ENCODE data around the gene FBXO41. TPM values are rescaled to one million over a fixed set of nuclear protein-coding genes. Genes with fewer than 3 reads are reported as not detected.
"Not testable (repeated sequence)": the region's sequence is repeated elsewhere in the genome, so short reads cannot be mapped to it uniquely, and the experiment has no call there.

Gene FBXO41
- total RNA-seq, 1 donor from 2014 or later, result 14.0 TPM

DNA sequence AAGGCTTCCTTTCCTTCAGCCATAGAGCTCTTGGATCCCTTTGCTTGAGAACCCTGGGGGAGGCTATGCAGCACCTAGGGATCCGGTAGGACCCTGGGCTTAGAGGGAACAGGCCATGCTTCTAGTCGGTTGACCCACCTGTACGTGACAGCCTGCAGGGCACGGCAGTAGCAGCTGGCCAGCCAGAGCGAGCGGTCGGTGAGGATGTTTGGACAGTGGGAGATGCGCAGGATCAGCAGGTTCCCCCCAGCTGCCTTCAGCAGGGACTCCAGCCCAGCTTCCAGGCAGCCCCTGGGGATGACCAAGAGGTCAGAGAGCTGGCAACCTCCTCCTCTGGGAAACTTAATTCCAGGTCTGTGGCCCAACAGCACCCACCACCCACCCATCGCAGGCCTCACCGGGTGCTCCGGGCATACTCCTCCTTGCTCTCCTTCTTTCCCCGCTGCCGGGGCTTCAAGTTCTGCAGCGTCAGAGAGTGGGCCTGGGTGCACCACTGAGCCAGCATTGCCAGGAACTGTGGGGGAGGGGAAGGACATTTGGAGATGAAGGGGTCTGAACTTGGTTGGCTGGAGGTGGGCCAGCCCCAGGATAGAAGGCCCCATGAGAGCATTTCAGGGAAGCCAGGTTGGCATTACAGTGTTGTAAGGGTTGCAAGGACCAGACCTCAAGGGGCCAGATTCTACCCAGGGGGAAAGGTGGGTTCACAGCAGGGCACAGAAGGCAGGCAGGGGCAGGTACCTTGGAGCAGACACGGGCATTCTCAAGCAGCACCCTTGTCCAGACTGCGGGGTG is 20.5 kb downstream of the FBXO41 start:
- Mint-ChIP-seq H3K27ac (ENCODE audit: unreplicated experiment) (no peak overlapping the region), H3K4me3 (ENCODE audit: unreplicated experiment) (no peak overlapping the region), H3K36me3 (ENCODE audit: unreplicated experiment) (peaks cover 9% of the 10 kb centered on the region), H3K9me3 (ENCODE audit: unreplicated experiment) (peaks cover 3% of the 10 kb centered on the region), H3K4me1 (ENCODE audit: low read depth, unreplicated experiment) (no peaks in the 10 kb centered on the region), H3K27me3 (ENCODE audit: unreplicated experiment) (peaks cover 21% of the 10 kb centered on the region)
- no peak for DNase-seq
- TF ChIP-seq, protein P1, sequence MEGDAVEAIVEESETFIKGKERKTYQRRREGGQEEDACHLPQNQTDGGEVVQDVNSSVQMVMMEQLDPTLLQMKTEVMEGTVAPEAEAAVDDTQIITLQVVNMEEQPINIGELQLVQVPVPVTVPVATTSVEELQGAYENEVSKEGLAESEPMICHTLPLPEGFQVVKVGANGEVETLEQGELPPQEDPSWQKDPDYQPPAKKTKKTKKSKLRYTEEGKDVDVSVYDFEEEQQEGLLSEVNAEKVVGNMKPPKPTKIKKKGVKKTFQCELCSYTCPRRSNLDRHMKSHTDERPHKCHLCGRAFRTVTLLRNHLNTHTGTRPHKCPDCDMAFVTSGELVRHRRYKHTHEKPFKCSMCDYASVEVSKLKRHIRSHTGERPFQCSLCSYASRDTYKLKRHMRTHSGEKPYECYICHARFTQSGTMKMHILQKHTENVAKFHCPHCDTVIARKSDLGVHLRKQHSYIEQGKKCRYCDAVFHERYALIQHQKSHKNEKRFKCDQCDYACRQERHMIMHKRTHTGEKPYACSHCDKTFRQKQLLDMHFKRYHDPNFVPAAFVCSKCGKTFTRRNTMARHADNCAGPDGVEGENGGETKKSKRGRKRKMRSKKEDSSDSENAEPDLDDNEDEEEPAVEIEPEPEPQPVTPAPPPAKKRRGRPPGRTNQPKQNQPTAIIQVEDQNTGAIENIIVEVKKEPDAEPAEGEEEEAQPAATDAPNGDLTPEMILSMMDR (IDR thresholded peaks at IDR 0.05; ENCODE audit: partially characterized antibody, unreplicated experiment), result no peak

- H3K4me3 Mint-ChIP-seq (ENCODE audit: unreplicated experiment); H3K36me3 Mint-ChIP-seq (ENCODE audit: unreplicated experiment); H3K27ac Mint-ChIP-seq (ENCODE audit: unreplicated experiment); DNase-seq; H3K9me3 Mint-ChIP-seq (ENCODE audit: unreplicated experiment); H3K4me1 Mint-ChIP-seq (ENCODE audit: low read depth, unreplicated experiment): not testable (repeated sequence)
- peaks cover 12% of the 10 kb centered on the region for H3K27me3 Mint-ChIP-seq (ENCODE audit: unreplicated experiment)
Measured at GRCh38 chr2:73262691-73263429, 21.4 kb downstream of the FBXO41 start.

DNA sequence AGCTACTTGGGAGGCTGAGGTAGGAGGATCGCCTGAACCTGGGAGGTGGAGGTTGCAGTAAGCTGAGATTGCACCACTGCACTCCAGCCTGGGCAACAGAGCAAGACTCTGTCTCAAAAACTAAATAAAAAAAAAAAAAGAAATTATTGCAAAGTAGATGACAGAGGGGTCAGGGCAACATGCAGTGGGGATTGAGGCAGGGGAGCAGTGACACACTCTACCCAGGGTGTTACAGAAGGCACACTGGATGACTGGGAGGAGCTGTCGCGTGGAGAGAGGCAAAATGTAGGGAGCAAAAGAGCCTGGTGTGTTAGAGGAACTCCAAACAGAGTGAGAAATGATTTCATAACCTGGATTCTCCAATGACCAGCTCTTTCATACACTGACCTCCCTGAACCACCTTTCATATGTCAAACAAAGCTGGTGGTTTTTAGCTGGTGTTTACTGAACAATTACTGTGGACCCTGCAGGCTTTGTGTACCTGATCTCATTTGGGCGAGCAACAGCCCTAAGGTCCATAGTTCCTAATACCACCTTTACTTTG is 22.1 kb downstream of the FBXO41 start:
- Mint-ChIP-seq H3K36me3 (ENCODE audit: unreplicated experiment) (no peaks in the 10 kb centered on the region), H3K27ac (ENCODE audit: unreplicated experiment) (no peak overlapping the region), H3K27me3 (ENCODE audit: unreplicated experiment) (peaks cover 11% of the 10 kb centered on the region), H3K9me3 (ENCODE audit: unreplicated experiment) (no peaks in the 10 kb centered on the region), H3K4me3 (ENCODE audit: unreplicated experiment) (no peak overlapping the region), H3K4me1 (ENCODE audit: low read depth, unreplicated experiment) (no peaks in the 10 kb centered on the region)
- TF ChIP-seq, protein P1 (IDR thresholded peaks at IDR 0.05; ENCODE audit: partially characterized antibody, unreplicated experiment), result no peak
- DNase-seq, result no peak

- DNase-seq, result peak; percentile 80
- peaks cover 6% of the 10 kb centered on the region for H3K27me3 Mint-ChIP-seq (ENCODE audit: unreplicated experiment)
- no peak overlapping the region for H3K27ac Mint-ChIP-seq (ENCODE audit: unreplicated experiment)
- TF ChIP-seq, protein P1 (IDR thresholded peaks at IDR 0.05; ENCODE audit: partially characterized antibody, unreplicated experiment), result no peak
- H3K36me3 Mint-ChIP-seq (ENCODE audit: unreplicated experiment), result no peaks in the 10 kb centered on the region
- H3K4me3 Mint-ChIP-seq (ENCODE audit: unreplicated experiment), result no peak overlapping the region
- no peaks in the 10 kb centered on the region for H3K9me3 Mint-ChIP-seq (ENCODE audit: unreplicated experiment)
- H3K4me1 Mint-ChIP-seq (ENCODE audit: low read depth, unreplicated experiment), result peaks cover 3% of the 10 kb centered on the region
Measured at GRCh38 chr2:73260338-73260984, 23.8 kb downstream of the FBXO41 start.

GRCh38 chr2:73259704-73260337 is 24.5 kb downstream of the FBXO41 start:
- H3K36me3 Mint-ChIP-seq (ENCODE audit: unreplicated experiment), result no peaks in the 10 kb centered on the region
- H3K4me3 Mint-ChIP-seq (ENCODE audit: unreplicated experiment), result no peak overlapping the region
- peaks cover 6% of the 10 kb centered on the region for H3K27me3 Mint-ChIP-seq (ENCODE audit: unreplicated experiment)
- TF ChIP-seq, protein P1 (IDR thresholded peaks at IDR 0.05; ENCODE audit: partially characterized antibody, unreplicated experiment), result no peak
- H3K9me3 Mint-ChIP-seq (ENCODE audit: unreplicated experiment), result no peaks in the 10 kb centered on the region
- peaks cover 3% of the 10 kb centered on the region for H3K4me1 Mint-ChIP-seq (ENCODE audit: low read depth, unreplicated experiment)
- DNase-seq, result no peak
- H3K27ac Mint-ChIP-seq (ENCODE audit: unreplicated experiment), result no peak overlapping the region

Data from glutamatergic neuron (in vitro differentiated cells).